D721Med (cell line): ENCODE data around the gene BMPER.

Experiments
- DNase-seq: peaks from one replicate; pipeline ENCODE4 v3.0.0; 2011; ENCODE audit warnings: low spot score; ENCODE audit not compliant: insufficient read length
- FAIRE-seq: peaks from 2 replicates; lab custom pipeline; 2011; peaks lifted over from hg19 to GRCh38; lab: Jason Lieb, UNC
- CTCF ChIP-seq: IDR thresholded peaks from 2 replicates; pipeline ENCODE4 v1.5.1; 2012; ENCODE audit warnings: mild to moderate bottlenecking, control low read depth; ENCODE audit not compliant: insufficient read depth; ENCODE audit errors: missing control alignments

The BMPER gene

GRCh38 chr7:33905389-33906032, at the start of gene BMPER:
BMPER (plus strand) TSS chr7:33905539; CDS start chr7:33905614, 75 bp downstream.
- no peak for TF ChIP-seq CTCF
- FAIRE-seq, result no peak
- DNase-seq, result no peak

- DNase-seq (no peak), FAIRE-seq (no peak)
- no peak for TF ChIP-seq CTCF
These were observed 43.4 kb upstream of the BMPER start for GRCh38 chr7:33861947-33862346.

GRCh38 chr7:33862946-33863814, 42.2 kb upstream of the BMPER start:
- FAIRE-seq (no peak), DNase-seq (no peak)
- TF ChIP-seq CTCF, result no peak

- no peak for TF ChIP-seq CTCF
- DNase-seq (no peak), FAIRE-seq (no peak)
These were observed 37.2 kb upstream of the BMPER start for GRCh38 chr7:33868166-33868565.

- no peak for TF ChIP-seq CTCF
- FAIRE-seq, result no peak
- DNase-seq, result no peak
These were observed 36.2 kb upstream of the BMPER start for GRCh38 chr7:33869176-33869575.

GRCh38 chr7:33870120-33870519, 35.2 kb upstream of the BMPER start:
- FAIRE-seq, result no peak
- TF ChIP-seq CTCF, result no peak
- no peak for DNase-seq

GRCh38 chr7:33872870-33873269, 32.5 kb upstream of the BMPER start:
- no peak for DNase-seq
- TF ChIP-seq CTCF, result no peak
- FAIRE-seq, result no peak
